Measurements from ENCODE around the gene PTPN21. TPM values are rescaled to one million over a fixed set of nuclear protein-coding genes. Genes with fewer than 3 reads are reported as not detected.

The PTPN21 gene
- total RNA-seq, 1 donor from 2014 or later, result 12.5 TPM

GRCh38 chr14:88576222-88576621 is 21.4 kb upstream of the PTPN21 start:
- DNase-seq (ENCODE audit: low read depth), result no peak
- H3K27me3 ChIP-seq (ENCODE audit: control insufficient read depth, insufficient read depth, low read length), result no peaks in the 10 kb centered on the region
- no peaks in the 10 kb centered on the region for H3K36me3 ChIP-seq (ENCODE audit: control insufficient read depth, insufficient read depth, low read length)
- TF ChIP-seq CTCF (IDR thresholded peaks at IDR 0.05; ENCODE audit: insufficient read depth, low read length, poor library complexity, severe bottlenecking), result no peak
- H3K4me3 ChIP-seq (ENCODE audit: low read depth, low read length), result no peak overlapping the region

- Histone ChIP-seq H3K36me3 (ENCODE audit: control insufficient read depth, insufficient read depth, low read length) (peaks cover 3% of the 10 kb centered on the region), H3K27me3 (ENCODE audit: control insufficient read depth, insufficient read depth, low read length) (no peaks in the 10 kb centered on the region), H3K4me3 (ENCODE audit: low read depth, low read length) (no peak overlapping the region)
- TF ChIP-seq CTCF (IDR thresholded peaks at IDR 0.05; ENCODE audit: insufficient read depth, low read length, poor library complexity, severe bottlenecking), result no peak
- no peak for DNase-seq (ENCODE audit: low read depth)
Measured at GRCh38 chr14:88572117-88572516, 17.3 kb upstream of the PTPN21 start.

DNA sequence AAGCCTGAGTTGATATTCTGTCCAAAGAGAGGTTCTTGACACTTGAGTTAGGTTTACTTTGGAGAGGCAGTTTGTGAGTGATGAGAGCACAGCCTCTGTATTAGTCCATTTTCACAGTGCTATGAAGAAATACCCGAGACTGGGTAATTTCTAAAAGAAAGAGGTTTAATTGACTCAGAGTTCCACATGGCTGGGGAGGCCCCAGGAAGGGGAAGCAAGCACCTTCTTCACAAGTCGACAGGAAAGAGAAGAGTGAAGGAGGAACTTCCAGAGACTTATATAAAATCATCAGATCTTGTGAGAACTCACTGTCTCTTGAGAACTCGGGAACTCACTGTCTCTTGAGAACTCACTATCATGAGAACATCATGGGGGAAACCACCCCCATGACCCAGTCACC is 13.4 kb upstream of the PTPN21 start:
- DNase-seq (ENCODE audit: low read depth), result no peak
- Histone ChIP-seq H3K4me3 (ENCODE audit: low read depth, low read length) (no peak overlapping the region), H3K36me3 (ENCODE audit: control insufficient read depth, insufficient read depth, low read length) (peaks cover 3% of the 10 kb centered on the region), H3K27me3 (ENCODE audit: control insufficient read depth, insufficient read depth, low read length) (no peaks in the 10 kb centered on the region)
- TF ChIP-seq CTCF (IDR thresholded peaks at IDR 0.05; ENCODE audit: insufficient read depth, low read length, poor library complexity, severe bottlenecking), result no peak

DNA sequence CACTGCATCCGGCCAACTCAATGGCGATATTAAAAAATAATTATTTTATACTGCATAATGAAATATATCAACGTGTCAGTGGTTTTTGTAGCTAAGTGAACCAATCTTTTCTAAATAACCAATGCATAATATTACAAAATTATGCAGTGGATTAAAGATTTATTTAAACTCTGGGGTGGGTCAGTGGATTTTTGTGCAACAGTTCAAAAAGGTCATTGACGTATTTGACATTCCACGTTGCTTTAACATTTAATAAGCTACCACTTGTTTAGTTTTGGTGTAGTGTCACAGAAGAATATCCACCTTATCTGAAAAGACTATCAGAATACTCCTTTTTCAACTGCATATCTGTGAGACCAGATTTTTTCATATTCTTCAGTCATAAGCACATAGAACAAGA is 10.6 kb upstream of the PTPN21 start:
- H3K36me3 ChIP-seq (ENCODE audit: control insufficient read depth, insufficient read depth, low read length), result peaks cover 3% of the 10 kb centered on the region
- DNase-seq (ENCODE audit: low read depth), result no peak
- TF ChIP-seq CTCF (IDR thresholded peaks at IDR 0.05; ENCODE audit: insufficient read depth, low read length, poor library complexity, severe bottlenecking), result no peak
- no peaks in the 10 kb centered on the region for H3K27me3 ChIP-seq (ENCODE audit: control insufficient read depth, insufficient read depth, low read length)
- no peak overlapping the region for H3K4me3 ChIP-seq (ENCODE audit: low read depth, low read length)

GRCh38 chr14:88563845-88564244 is 9.0 kb upstream of the PTPN21 start:
- no peak for TF ChIP-seq CTCF (IDR thresholded peaks at IDR 0.05; ENCODE audit: insufficient read depth, low read length, poor library complexity, severe bottlenecking)
- Histone ChIP-seq H3K27me3 (ENCODE audit: control insufficient read depth, insufficient read depth, low read length) (no peaks in the 10 kb centered on the region), H3K4me3 (ENCODE audit: low read depth, low read length) (peak overlapping the region; percentile 96), H3K36me3 (ENCODE audit: control insufficient read depth, insufficient read depth, low read length) (no peaks in the 10 kb centered on the region)
- DNase-seq (ENCODE audit: low read depth), result no peak

DNA sequence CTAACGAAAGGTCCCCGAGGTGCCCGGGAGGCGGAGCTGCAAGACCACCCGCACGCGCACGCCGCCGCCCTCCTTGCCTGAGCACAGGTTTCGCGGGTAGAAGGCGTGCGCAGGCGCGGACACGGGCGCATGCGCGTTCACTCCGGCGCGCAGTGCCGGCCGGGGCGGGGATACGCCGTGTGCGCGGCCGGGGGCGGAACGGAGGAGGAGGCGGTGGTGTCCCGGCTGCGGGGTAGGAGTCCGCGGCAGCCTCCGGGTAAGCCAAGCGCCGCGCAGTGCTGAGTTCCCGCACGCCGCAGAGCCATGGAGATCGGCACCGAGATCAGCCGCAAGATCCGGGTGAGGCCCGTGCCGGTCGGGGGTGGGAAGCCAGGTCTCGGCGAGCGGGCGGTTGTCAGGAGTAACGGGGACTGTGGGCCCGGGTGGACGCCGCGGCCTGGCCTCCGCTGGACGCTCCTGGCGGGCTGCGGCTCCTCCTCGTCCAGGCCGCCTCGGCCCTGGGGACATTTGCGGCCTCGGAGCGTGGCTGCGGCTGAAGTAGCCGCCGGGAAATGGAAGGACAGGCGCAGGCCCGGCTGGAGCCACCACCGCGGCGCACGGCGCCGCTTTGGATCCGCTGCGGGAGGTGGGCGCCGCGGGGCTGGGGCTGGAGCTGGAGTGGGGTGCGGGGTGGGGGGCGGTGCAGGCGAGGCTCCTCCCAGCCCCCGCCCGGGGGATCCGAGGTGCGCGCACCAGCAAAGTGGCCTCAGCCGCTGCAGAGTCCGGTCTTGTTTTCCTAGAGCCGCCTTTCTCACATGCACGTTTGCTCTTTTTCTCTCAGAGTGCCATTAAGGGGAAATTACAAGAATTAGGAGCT is 8.3 kb upstream of the PTPN21 start, which contains the start of gene ZC3H14:
TSS of gene ZC3H14 (plus strand) at position 207 of the 856 bp plus-strand sequence. CDS start at position 304, 97 bp downstream.
- H3K36me3 ChIP-seq (ENCODE audit: control insufficient read depth, insufficient read depth, low read length), result no peaks in the 10 kb centered on the region
- H3K27me3 ChIP-seq (ENCODE audit: control insufficient read depth, insufficient read depth, low read length), result no peaks in the 10 kb centered on the region
- no peak for TF ChIP-seq CTCF (IDR thresholded peaks at IDR 0.05; ENCODE audit: insufficient read depth, low read length, poor library complexity, severe bottlenecking)
- peak within 1 kb of the TSS; percentile 96 for H3K4me3 ChIP-seq (ENCODE audit: low read depth, low read length)
- no peak for DNase-seq (ENCODE audit: low read depth)
